PC-3 (cell line): ENCODE results near the gene DCP2.

ENCODE experiments used
- EZH2 ChIP-seq: fragments of 300-600 bp; sonication (generic); IDR thresholded peaks from one replicate; pipeline ENCODE4 v1.6.1; 2017; ENCODE audit warnings: antibody characterized with exemption, mild to moderate bottlenecking, low read length; ENCODE audit not compliant: unreplicated experiment
- EZH2phosphoT487 ChIP-seq: fragments of 300-600 bp; sonication (generic); IDR thresholded peaks from 2 replicates; pipeline ENCODE4 v1.6.1; 2018; ENCODE audit warnings: mild to moderate bottlenecking, antibody characterized with exemption, low read length, borderline replicate concordance
- TF ChIP-seq, protein P1 (sequence below): fragments of 300-600 bp; sonication (generic); conservative IDR thresholded peaks from 2 replicates; pipeline ENCODE4 v1.5.1; 2017; ENCODE audit warnings: antibody characterized with exemption, low read depth, mild to moderate bottlenecking, low read length

DNA sequence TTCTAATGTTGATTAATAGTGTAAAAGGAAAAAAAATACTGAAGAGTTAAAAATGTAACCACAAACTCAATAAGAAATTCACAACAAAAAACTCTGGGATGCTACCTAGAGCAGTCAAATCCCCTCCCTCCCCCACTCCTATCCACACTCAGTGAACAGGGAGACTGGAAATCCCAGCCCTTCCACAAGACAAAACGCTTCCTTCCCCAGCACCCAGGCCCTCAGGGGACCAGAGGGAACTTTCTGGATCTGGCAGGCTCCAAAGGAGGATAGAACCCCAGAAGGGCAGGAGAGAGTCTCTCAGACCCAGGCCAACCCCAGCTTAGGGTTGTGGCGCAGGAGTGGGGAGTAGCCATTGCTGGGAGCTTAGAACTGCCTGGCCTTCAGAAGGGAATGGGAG, 55.0 kb downstream of the DCP2 start:
- TF ChIP-seq, protein P1, sequence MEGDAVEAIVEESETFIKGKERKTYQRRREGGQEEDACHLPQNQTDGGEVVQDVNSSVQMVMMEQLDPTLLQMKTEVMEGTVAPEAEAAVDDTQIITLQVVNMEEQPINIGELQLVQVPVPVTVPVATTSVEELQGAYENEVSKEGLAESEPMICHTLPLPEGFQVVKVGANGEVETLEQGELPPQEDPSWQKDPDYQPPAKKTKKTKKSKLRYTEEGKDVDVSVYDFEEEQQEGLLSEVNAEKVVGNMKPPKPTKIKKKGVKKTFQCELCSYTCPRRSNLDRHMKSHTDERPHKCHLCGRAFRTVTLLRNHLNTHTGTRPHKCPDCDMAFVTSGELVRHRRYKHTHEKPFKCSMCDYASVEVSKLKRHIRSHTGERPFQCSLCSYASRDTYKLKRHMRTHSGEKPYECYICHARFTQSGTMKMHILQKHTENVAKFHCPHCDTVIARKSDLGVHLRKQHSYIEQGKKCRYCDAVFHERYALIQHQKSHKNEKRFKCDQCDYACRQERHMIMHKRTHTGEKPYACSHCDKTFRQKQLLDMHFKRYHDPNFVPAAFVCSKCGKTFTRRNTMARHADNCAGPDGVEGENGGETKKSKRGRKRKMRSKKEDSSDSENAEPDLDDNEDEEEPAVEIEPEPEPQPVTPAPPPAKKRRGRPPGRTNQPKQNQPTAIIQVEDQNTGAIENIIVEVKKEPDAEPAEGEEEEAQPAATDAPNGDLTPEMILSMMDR, result no peak
- TF ChIP-seq EZH2, result no peak
- no peak for TF ChIP-seq EZH2phosphoT487
